Kidney (tissue), 14 donors: Measurements from ENCODE around the gene MAD1L1. TPM values are rescaled to one million over a fixed set of nuclear protein-coding genes. Genes with fewer than 3 reads are reported as not detected.

Source experiments
- DNase-seq, 5 donors: peaks; one replicate each; pipeline ENCODE4 v3.0.0-alpha.2; 2013 to 2020
- FAIRE-seq: peaks from 2 replicates; lab custom pipeline; 2012; peaks lifted over from hg19 to GRCh38; lab: Jason Lieb, UNC
- H3K27ac ChIP-seq, 2 donors: one replicate each; pipeline ENCODE4 v1.7.0; 2013; ENCODE audit warnings: low read depth in 2 of 2, low read length in 2 of 2, inconsistent platforms in 1 of 2
- H3K27me3 ChIP-seq: one replicate; pipeline ENCODE4 v1.7.1; 2013; ENCODE audit warnings: low read length, inconsistent platforms; ENCODE audit not compliant: control insufficient read depth, insufficient read depth
- H3K36me3 ChIP-seq, 3 donors: one replicate each; pipeline versions ENCODE4 v1.7.0 to v1.7.1; 2013; ENCODE audit warnings: low read length in 3 of 3, control low read depth in 1 of 3, inconsistent platforms in 1 of 3; ENCODE audit not compliant: insufficient read depth in 3 of 3, control insufficient read depth in 2 of 3
- H3K4me1 ChIP-seq, 3 donors: one replicate each; pipeline versions ENCODE4 v1.7.0 to v1.7.1; 2013; ENCODE audit warnings: low read length in 3 of 3, inconsistent platforms in 1 of 3, low read depth in 1 of 3; ENCODE audit not compliant: control insufficient read depth in 2 of 3, insufficient read depth in 2 of 3
- H3K4me3 ChIP-seq, 3 donors: one replicate each; pipeline versions ENCODE4 v1.7.0 to v1.8.1; 2013; ENCODE audit warnings: low read length in 3 of 3, control low read depth in 1 of 3, inconsistent platforms in 1 of 3
- H3K9ac ChIP-seq, 3 donors: one replicate each; pipeline versions ENCODE4 v1.7.0 to v1.7.1; 2013; ENCODE audit warnings: low read length in 3 of 3, control low read depth in 1 of 3, inconsistent platforms in 1 of 3
- H3K9me3 ChIP-seq, 3 donors: one replicate each; pipeline versions ENCODE4 v1.7.0 to v1.7.1; 2013; ENCODE audit warnings: low read length in 3 of 3, control low read depth in 1 of 3, inconsistent platforms in 1 of 3; ENCODE audit not compliant: control insufficient read depth in 2 of 3, insufficient read depth in 1 of 3
- intact Hi-C: fragments of 100-400 bp; cut with DNase I; formaldehyde crosslinking; loops from one replicate; pipeline ENCODE4 v1.11.1; 2022
- polyA plus RNA-seq: library from polyadenylated mRNA; stranded (reverse); fragments of 350-450 nt; fragmentation: Illumina TruSeq; extraction: RNeasy Lipid Tissue Mini Kit (QIAGEN cat#74804); gene quantifications from one replicate; pipeline ENCODE4 v1.2.3, GENCODE V29; 2014; ENCODE audit warnings: low read depth, low replicate concordance; ENCODE audit not compliant: insufficient read depth
- total RNA-seq: library from RNA; stranded (reverse); fragmentation: NEBNext Ultra II Directional; extraction: Animal tissue kit (Norgen Biotek cat#: 25700); gene quantifications from one replicate; pipeline ENCODE4 v1.2.1, GENCODE V29; 2021
- TF ChIP-seq, protein P1 (sequence below): IDR thresholded peaks from 3 replicates; pipeline ENCODE4 v1.5.1; 2012; ENCODE audit warnings: mild to moderate bottlenecking, moderate library complexity, borderline replicate concordance; ENCODE audit not compliant: insufficient read depth; ENCODE audit errors: extremely low read depth
- donor health status: control.
- donor health status: control.
- donor health status: control.
- donor health status: control.
- donor health status: control.
- donor health status: DM: yes; HTN: yes; CAD: no.
- donor health status: Normal renal cell carcinoma (clear cell type).

MAD1L1 gene
- total and polyA plus RNA-seq, 2 donors from 2014 or later = 33.2 to 45.2 TPM

DNA sequence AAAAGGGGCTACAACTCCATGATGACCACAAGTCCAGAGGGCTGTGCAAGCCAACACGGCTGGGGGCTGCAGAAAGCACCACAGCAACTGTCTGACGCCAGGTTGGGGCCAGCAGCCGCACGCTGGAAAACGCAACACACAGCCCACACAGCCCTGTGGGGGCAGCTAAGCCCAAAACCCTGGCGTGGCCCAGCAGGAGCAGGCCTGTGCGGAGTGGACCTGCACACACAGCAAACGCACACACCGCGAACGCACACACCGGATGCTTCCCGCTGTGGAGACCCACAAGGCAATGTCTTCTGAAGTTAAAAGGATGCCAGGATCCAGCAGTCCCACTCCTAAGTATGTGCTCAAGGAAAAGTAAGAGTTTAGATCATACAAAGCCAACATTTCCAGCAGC, 121.2 kb downstream of the MAD1L1 start:
- intact Hi-C loops = no loop called here
- Histone ChIP-seq H3K27me3 (no peaks in the 10 kb centered on the region), H3K4me3 (peak overlapping the region in 1 of 3 donors; percentile 29), H3K9ac (no peak overlapping the region), H3K27ac (peak overlapping the region; percentile 36 to 51), H3K4me1 (peaks cover 5 to 16% (median 5%) of the 10 kb centered on the region in 3 donors), H3K36me3 (no peaks in the 10 kb centered on the region), H3K9me3 (no peaks in the 10 kb centered on the region)
- TF ChIP-seq, protein P1, sequence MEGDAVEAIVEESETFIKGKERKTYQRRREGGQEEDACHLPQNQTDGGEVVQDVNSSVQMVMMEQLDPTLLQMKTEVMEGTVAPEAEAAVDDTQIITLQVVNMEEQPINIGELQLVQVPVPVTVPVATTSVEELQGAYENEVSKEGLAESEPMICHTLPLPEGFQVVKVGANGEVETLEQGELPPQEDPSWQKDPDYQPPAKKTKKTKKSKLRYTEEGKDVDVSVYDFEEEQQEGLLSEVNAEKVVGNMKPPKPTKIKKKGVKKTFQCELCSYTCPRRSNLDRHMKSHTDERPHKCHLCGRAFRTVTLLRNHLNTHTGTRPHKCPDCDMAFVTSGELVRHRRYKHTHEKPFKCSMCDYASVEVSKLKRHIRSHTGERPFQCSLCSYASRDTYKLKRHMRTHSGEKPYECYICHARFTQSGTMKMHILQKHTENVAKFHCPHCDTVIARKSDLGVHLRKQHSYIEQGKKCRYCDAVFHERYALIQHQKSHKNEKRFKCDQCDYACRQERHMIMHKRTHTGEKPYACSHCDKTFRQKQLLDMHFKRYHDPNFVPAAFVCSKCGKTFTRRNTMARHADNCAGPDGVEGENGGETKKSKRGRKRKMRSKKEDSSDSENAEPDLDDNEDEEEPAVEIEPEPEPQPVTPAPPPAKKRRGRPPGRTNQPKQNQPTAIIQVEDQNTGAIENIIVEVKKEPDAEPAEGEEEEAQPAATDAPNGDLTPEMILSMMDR = no peak
- peak in 1 of 5 donors; percentile 55 for DNase-seq
- no peak for FAIRE-seq

DNA sequence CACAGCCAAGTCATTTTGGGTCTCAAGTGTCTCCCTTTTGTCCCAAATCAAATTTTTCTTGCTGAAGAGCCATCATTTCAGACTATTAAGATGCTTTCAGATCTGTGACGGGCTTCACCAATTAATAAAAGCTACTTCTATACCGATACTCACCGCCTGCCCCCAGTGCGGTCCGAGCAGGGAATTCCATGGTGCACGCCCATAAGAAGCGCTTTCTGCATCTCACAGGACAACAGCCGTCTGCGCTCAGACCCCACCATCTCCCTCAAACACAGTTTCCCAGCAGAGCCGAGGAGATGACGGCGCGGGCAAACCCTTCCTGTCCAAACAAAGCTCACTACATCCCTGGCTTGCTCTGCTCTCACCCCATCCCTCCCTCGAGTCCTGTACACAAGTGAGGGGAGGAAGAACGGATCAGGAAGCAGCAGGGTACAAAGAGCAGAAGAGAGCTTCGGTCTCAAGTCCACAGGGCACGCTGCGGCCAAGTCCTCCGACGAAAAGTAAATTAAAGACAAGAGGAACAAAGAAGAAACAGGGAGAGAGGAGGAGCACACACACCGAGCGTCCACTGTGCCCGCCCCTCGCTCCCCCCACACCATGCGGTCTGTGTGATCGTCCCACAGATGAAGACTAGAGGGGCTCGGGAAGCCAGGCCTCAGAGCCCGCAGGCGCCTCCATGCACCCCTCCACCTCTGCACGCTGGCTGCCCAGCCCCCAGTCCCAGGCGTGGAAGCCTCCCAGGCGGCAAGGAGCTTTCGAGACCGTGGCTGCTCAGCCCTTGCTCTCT, 121.9 kb downstream of the MAD1L1 start:
- no peak overlapping the region for H3K9ac ChIP-seq
- no peaks in the 10 kb centered on the region for H3K9me3 ChIP-seq
- peak overlapping the region; percentile 36 to 51 for H3K27ac ChIP-seq
- no peak for FAIRE-seq
- H3K27me3 ChIP-seq = no peaks in the 10 kb centered on the region
- H3K4me1 ChIP-seq = peaks cover 5 to 15% (median 5%) of the 10 kb centered on the region in 3 donors
- intact Hi-C loops = no loop called here
- TF ChIP-seq, protein P1 = no peak
- H3K36me3 ChIP-seq = no peaks in the 10 kb centered on the region
- DNase-seq = peak in 4 of 5 donors; percentile 62 to 78 (median 70)
- H3K4me3 ChIP-seq = peak overlapping the region in 2 of 3 donors; percentile 19 to 29

DNA sequence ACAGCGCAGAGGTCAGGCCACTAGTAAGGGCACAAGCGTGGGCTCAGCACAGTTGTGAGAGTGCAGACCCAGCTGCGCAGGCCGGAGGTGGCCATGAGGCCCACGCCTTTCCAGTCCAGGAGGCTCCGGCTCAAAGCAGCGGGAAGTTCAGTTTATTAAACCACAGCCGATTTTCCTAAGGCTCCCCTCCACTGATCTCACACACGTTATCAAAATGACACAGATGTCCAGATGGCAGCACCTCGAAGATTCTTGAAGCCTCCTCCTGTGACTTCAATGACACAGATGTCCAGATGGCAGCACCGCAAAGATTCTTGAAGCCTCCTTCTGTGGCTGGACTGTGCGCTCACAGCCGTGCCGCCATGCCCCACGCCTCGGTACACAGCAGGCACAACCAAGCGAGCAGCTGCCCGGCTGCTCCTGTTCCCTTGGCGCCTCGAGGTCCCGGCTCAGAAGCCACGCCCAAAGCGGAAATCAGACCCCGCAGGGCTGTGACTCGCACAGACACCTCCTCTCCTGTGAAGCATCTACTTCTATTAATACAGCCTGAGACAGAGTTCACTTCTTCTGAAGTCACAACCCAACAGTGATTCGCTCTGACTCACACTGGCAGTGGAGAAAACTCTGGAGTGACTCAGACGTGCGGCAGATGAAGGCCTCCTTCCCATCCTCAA, 122.7 kb downstream of the MAD1L1 start:
- Histone ChIP-seq H3K27me3 (no peaks in the 10 kb centered on the region), H3K9ac (no peak overlapping the region), H3K36me3 (no peaks in the 10 kb centered on the region), H3K4me1 (peaks cover 5 to 16% (median 5%) of the 10 kb centered on the region in 3 donors), H3K27ac (peak overlapping the region; percentile 36 to 51), H3K4me3 (no peak overlapping the region), H3K9me3 (no peaks in the 10 kb centered on the region)
- intact Hi-C loops = no loop called here
- TF ChIP-seq, protein P1 = no peak
- DNase-seq (peak in 3 of 5 donors; percentile 69 to 74 (median 70)), FAIRE-seq (no peak)
